ENCODE results near the gene NTM.
A peak's percentile ranks its signal among the peaks of the same experiment; 100 is the strongest.

Gene NTM

GRCh38 chr11:132278801-132279574 lies 908.6 kb downstream of the NTM start:
- no peak overlapping the region for H3K4me2 ChIP-seq (ENCODE audit: low read length)
- no peak overlapping the region for H3K9ac ChIP-seq
- H2AFZ ChIP-seq: no peak overlapping the region
- no peaks in the 10 kb centered on the region for H3K4me1 ChIP-seq
- H3K79me2 ChIP-seq: no peaks in the 10 kb centered on the region
- H3K4me3 ChIP-seq (ENCODE audit: low read depth, low read length): no peak overlapping the region
- no peaks in the 10 kb centered on the region for H3K9me3 ChIP-seq (ENCODE audit: control insufficient read depth, low read length)
- peak; percentile 18 for TF ChIP-seq CTCF (IDR thresholded peaks at IDR 0.05)
- H3K36me3 ChIP-seq (ENCODE audit: control insufficient read depth, insufficient read depth, low read length): no peaks in the 10 kb centered on the region
- no peak overlapping the region for H3K27ac ChIP-seq
- H3K27me3 ChIP-seq (ENCODE audit: control insufficient read depth, insufficient read depth, low read length): no peaks in the 10 kb centered on the region

DNA sequence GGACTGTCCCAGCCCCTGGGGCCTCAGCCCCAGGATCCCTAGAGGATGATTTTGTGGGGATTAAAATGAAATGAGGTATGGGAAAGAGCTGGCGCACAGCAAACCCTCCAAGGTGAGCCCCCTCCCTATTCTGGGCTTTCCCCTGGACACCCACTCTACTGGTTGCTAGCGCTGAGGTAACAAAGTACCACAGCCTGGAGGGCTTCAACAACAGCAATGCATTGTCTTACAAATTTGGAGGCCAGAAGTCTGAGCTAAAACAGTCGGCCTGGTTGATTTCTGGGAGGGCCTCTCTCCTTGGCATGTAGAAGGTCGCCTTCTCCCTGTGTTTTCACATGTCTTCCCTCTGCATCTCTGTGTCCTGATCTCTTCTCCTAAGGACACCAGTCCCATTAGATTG lies 913.6 kb downstream of the NTM start:
- H2AFZ ChIP-seq: no peak overlapping the region
- peaks cover 4% of the 10 kb centered on the region for H3K79me2 ChIP-seq
- H3K4me3 ChIP-seq (ENCODE audit: low read depth, low read length): no peak overlapping the region
- no peaks in the 10 kb centered on the region for H3K4me1 ChIP-seq
- no peak for TF ChIP-seq CTCF (IDR thresholded peaks at IDR 0.05)
- no peak overlapping the region for H3K4me2 ChIP-seq (ENCODE audit: low read length)
- no peaks in the 10 kb centered on the region for H3K9me3 ChIP-seq (ENCODE audit: control insufficient read depth, low read length)
- H3K27me3 ChIP-seq (ENCODE audit: control insufficient read depth, insufficient read depth, low read length): no peaks in the 10 kb centered on the region
- no peaks in the 10 kb centered on the region for H3K36me3 ChIP-seq (ENCODE audit: control insufficient read depth, insufficient read depth, low read length)
- no peak overlapping the region for H3K9ac ChIP-seq
- no peak overlapping the region for H3K27ac ChIP-seq

DNA sequence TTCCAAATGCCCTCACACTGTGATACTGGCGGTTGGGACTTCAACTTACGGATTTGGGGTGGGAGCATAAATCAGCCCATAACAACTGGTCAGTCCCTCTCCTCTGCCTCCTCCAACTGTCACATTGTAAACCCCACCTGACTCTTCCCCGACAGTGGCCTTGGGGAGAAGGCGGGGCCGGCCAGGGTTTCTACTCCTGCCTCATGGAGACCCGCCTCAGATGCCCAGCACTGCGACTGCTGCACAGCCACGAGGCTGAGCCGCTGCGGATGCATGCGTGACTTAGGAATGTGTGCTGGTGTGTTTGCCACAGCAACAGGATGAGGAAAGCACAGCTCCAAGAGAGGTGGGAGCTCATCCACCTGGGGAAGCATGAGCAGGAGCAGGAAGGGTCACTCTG lies 914.2 kb downstream of the NTM start:
- peaks cover 4% of the 10 kb centered on the region for H3K79me2 ChIP-seq
- no peaks in the 10 kb centered on the region for H3K9me3 ChIP-seq (ENCODE audit: control insufficient read depth, low read length)
- no peak overlapping the region for H3K9ac ChIP-seq
- H3K36me3 ChIP-seq (ENCODE audit: control insufficient read depth, insufficient read depth, low read length): no peaks in the 10 kb centered on the region
- H3K27ac ChIP-seq: no peak overlapping the region
- no peak overlapping the region for H3K4me3 ChIP-seq (ENCODE audit: low read depth, low read length)
- no peak overlapping the region for H2AFZ ChIP-seq
- no peak for TF ChIP-seq CTCF (IDR thresholded peaks at IDR 0.05)
- no peak overlapping the region for H3K4me2 ChIP-seq (ENCODE audit: low read length)
- no peaks in the 10 kb centered on the region for H3K4me1 ChIP-seq
- no peaks in the 10 kb centered on the region for H3K27me3 ChIP-seq (ENCODE audit: control insufficient read depth, insufficient read depth, low read length)

- Histone ChIP-seq H3K27ac (no peak overlapping the region), H3K9ac (no peak overlapping the region), H2AFZ (no peak overlapping the region), H3K36me3 (ENCODE audit: control insufficient read depth, insufficient read depth, low read length) (no peaks in the 10 kb centered on the region), H3K4me2 (ENCODE audit: low read length) (no peak overlapping the region), H3K27me3 (ENCODE audit: control insufficient read depth, insufficient read depth, low read length) (no peaks in the 10 kb centered on the region), H3K4me1 (no peaks in the 10 kb centered on the region), H3K4me3 (ENCODE audit: low read depth, low read length) (no peak overlapping the region), H3K9me3 (ENCODE audit: control insufficient read depth, low read length) (no peaks in the 10 kb centered on the region), H3K79me2 (peaks cover 4% of the 10 kb centered on the region)
- no peak for TF ChIP-seq CTCF (IDR thresholded peaks at IDR 0.05)
These were observed 915.2 kb downstream of the NTM start for GRCh38 chr11:132285631-132286030.

- Histone ChIP-seq H3K4me2 (ENCODE audit: low read length) (no peak overlapping the region), H3K27me3 (ENCODE audit: control insufficient read depth, insufficient read depth, low read length) (no peaks in the 10 kb centered on the region), H3K27ac (no peak overlapping the region), H3K4me3 (ENCODE audit: low read depth, low read length) (no peak overlapping the region), H3K79me2 (peaks cover 4% of the 10 kb centered on the region), H3K9me3 (ENCODE audit: control insufficient read depth, low read length) (no peaks in the 10 kb centered on the region), H2AFZ (no peak overlapping the region), H3K4me1 (no peaks in the 10 kb centered on the region), H3K36me3 (ENCODE audit: control insufficient read depth, insufficient read depth, low read length) (no peaks in the 10 kb centered on the region), H3K9ac (no peak overlapping the region)
- TF ChIP-seq CTCF (IDR thresholded peaks at IDR 0.05): no peak
These were observed 915.7 kb downstream of the NTM start for GRCh38 chr11:132286106-132286505.

Data from parathyroid adenoma (tissue), 2 donors.